Erythroblast (primary cell): ENCODE data around the gene MKS1.

Source experiments
- GATA1 ChIP-seq: IDR thresholded peaks from 2 replicates; pipeline ENCODE4 v1.6.1; 2011; ENCODE audit warnings: low read depth, mild to moderate bottlenecking, control low read depth, low read length, moderate library complexity
- POLR2A ChIP-seq: IDR thresholded peaks from 2 replicates; pipeline ENCODE4 v1.6.1; 2011; ENCODE audit warnings: mild to moderate bottlenecking, low read length

GRCh38 chr17:58189436-58190146 is 29.5 kb downstream of the MKS1 start:
- TF ChIP-seq GATA1 (no peak), POLR2A (no peak)
